ENCODE measurements around the gene GPLD1.
"Not testable (repeated sequence)": the region's sequence is repeated elsewhere in the genome, so short reads cannot be mapped to it uniquely, and the experiment has no call there.

The GPLD1 gene

GRCh38 chr6:24401458-24401857, 87.9 kb downstream of the GPLD1 start:
- ATAC-seq (ENCODE audit: insufficient read depth, low read depth) (no peak), DNase-seq (no peak)
- Histone ChIP-seq H3K9ac (ENCODE audit: low read depth, low read length) (no peak overlapping the region), H3K79me2 (ENCODE audit: insufficient read depth, low read length) (peaks cover 28% of the 10 kb centered on the region), H3K27ac (ENCODE audit: low read length) (no peak overlapping the region), H4K20me1 (ENCODE audit: insufficient read depth, low read length) (no peaks in the 10 kb centered on the region), H2AFZ (ENCODE audit: low read depth, low read length) (peak overlapping the region; percentile 96; the same call in 1 of the 2 replicates), H3K36me3 (ENCODE audit: insufficient read depth, low read length) (peaks cover 15% of the 10 kb centered on the region), H3K27me3 (ENCODE audit: insufficient read depth, low read length, poor library complexity) (no peaks in the 10 kb centered on the region), H3K4me1 (ENCODE audit: insufficient read depth, low read length) (peaks cover 33% of the 10 kb centered on the region), H3K9me3 (ENCODE audit: insufficient read depth, low read length, severe bottlenecking) (peaks cover 5% of the 10 kb centered on the region), H3K4me2 (ENCODE audit: insufficient read depth, low read length) (no peak overlapping the region), H3K4me3 (ENCODE audit: low read depth in 1 of 2, low read length in 2 of 2) (no peak overlapping the region)
- TF ChIP-seq CTCF (IDR thresholded peaks at IDR 0.05; ENCODE audit: borderline replicate concordance, extremely low read depth, low read length, poor library complexity, severe bottlenecking), result no peak
- TF ChIP-seq EZH2 (IDR thresholded peaks at IDR 0.05; ENCODE audit: borderline replicate concordance, low read depth, low read length, severe bottlenecking), result no peak

GRCh38 chr6:24400045-24401039, 89.0 kb downstream of the GPLD1 start:
- ATAC-seq (ENCODE audit: insufficient read depth, low read depth); H2AFZ ChIP-seq (ENCODE audit: low read depth, low read length); H3K4me3 ChIP-seq (ENCODE audit: low read depth in 1 of 2, low read length in 2 of 2); H3K9me3 ChIP-seq (ENCODE audit: insufficient read depth, low read length, severe bottlenecking); H3K27ac ChIP-seq (ENCODE audit: low read length); H4K20me1 ChIP-seq (ENCODE audit: insufficient read depth, low read length); H3K4me2 ChIP-seq (ENCODE audit: insufficient read depth, low read length); H3K27me3 ChIP-seq (ENCODE audit: insufficient read depth, low read length, poor library complexity); H3K9ac ChIP-seq (ENCODE audit: low read depth, low read length); DNase-seq: not testable (repeated sequence)
- H3K4me1 ChIP-seq (ENCODE audit: insufficient read depth, low read length), result peaks cover 32% of the 10 kb centered on the region
- peaks cover 12% of the 10 kb centered on the region for H3K36me3 ChIP-seq (ENCODE audit: insufficient read depth, low read length)
- H3K79me2 ChIP-seq (ENCODE audit: insufficient read depth, low read length), result peaks cover 28% of the 10 kb centered on the region

DNA sequence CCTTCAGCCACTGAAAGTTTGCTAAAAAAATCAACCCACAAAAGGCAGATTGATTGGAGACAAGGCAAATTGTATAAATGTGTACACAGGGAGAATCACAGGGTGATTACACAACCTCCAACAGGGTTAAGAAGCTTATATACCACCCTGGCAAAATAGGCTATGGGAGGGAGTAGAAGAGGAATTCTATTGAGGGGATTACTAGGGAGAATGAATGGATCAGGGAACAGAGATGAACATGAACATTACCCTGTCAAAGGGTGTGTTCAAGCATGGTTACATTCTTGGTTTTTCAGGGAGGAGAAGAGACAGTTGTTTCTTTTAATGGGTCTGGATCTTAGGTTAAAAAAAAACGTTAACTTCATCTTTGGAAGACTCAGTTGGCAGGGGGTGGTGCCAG, 91.7 kb downstream of the GPLD1 start:
- Histone ChIP-seq H3K79me2 (ENCODE audit: insufficient read depth, low read length) (peaks cover 7% of the 10 kb centered on the region), H4K20me1 (ENCODE audit: insufficient read depth, low read length) (no peaks in the 10 kb centered on the region), H3K9ac (ENCODE audit: low read depth, low read length) (no peak overlapping the region), H3K27ac (ENCODE audit: low read length) (no peak overlapping the region), H3K4me2 (ENCODE audit: insufficient read depth, low read length) (no peak overlapping the region), H3K36me3 (ENCODE audit: insufficient read depth, low read length) (peaks cover under 1% of the 10 kb centered on the region; the same call in 1 of the 2 replicates), H2AFZ (ENCODE audit: low read depth, low read length) (no peak overlapping the region), H3K4me3 (ENCODE audit: low read depth in 1 of 2, low read length in 2 of 2) (no peak overlapping the region), H3K9me3 (ENCODE audit: insufficient read depth, low read length, severe bottlenecking) (peaks cover 8% of the 10 kb centered on the region), H3K27me3 (ENCODE audit: insufficient read depth, low read length, poor library complexity) (peaks cover 4% of the 10 kb centered on the region), H3K4me1 (ENCODE audit: insufficient read depth, low read length) (peaks cover 10% of the 10 kb centered on the region)
- ATAC-seq (ENCODE audit: insufficient read depth, low read depth) (no peak), DNase-seq (no peak)
- no peak for TF ChIP-seq EZH2 (IDR thresholded peaks at IDR 0.05; ENCODE audit: borderline replicate concordance, low read depth, low read length, severe bottlenecking)
- no peak for TF ChIP-seq CTCF (IDR thresholded peaks at IDR 0.05; ENCODE audit: borderline replicate concordance, extremely low read depth, low read length, poor library complexity, severe bottlenecking)

GRCh38 chr6:24396824-24397223, 92.6 kb downstream of the GPLD1 start:
- H3K4me3 ChIP-seq (ENCODE audit: low read depth in 1 of 2, low read length in 2 of 2), result no peak overlapping the region

More at GRCh38 chr6:24396824-24397223, 92.6 kb downstream of the GPLD1 start:
- ATAC-seq (ENCODE audit: insufficient read depth, low read depth), result no peak
- DNase-seq, result no peak
- Histone ChIP-seq H2AFZ (ENCODE audit: low read depth, low read length) (no peak overlapping the region), H3K79me2 (ENCODE audit: insufficient read depth, low read length) (no peaks in the 10 kb centered on the region), H4K20me1 (ENCODE audit: insufficient read depth, low read length) (no peaks in the 10 kb centered on the region), H3K4me1 (ENCODE audit: insufficient read depth, low read length) (peaks cover 2% of the 10 kb centered on the region; the same call in 1 of the 2 replicates), H3K4me2 (ENCODE audit: insufficient read depth, low read length) (no peak overlapping the region), H3K27me3 (ENCODE audit: insufficient read depth, low read length, poor library complexity) (peaks cover 4% of the 10 kb centered on the region), H3K27ac (ENCODE audit: low read length) (no peak overlapping the region), H3K36me3 (ENCODE audit: insufficient read depth, low read length) (no peaks in the 10 kb centered on the region), H3K9me3 (ENCODE audit: insufficient read depth, low read length, severe bottlenecking) (peaks cover 8% of the 10 kb centered on the region), H3K9ac (ENCODE audit: low read depth, low read length) (no peak overlapping the region)
- TF ChIP-seq CTCF (IDR thresholded peaks at IDR 0.05; ENCODE audit: borderline replicate concordance, extremely low read depth, low read length, poor library complexity, severe bottlenecking) (no peak), EZH2 (IDR thresholded peaks at IDR 0.05; ENCODE audit: borderline replicate concordance, low read depth, low read length, severe bottlenecking) (no peak)

All from DND-41 (cell line).